Fibroblast of skin of left biceps (primary cell): ENCODE results near the gene IQCN.
"Not testable (repeated sequence)": the region's sequence is repeated elsewhere in the genome, so short reads cannot be mapped to it uniquely, and the experiment has no call there.

Experiments
- DNase-seq, 2 experiments: peaks; one replicate each; pipeline ENCODE4 v3.0.0-alpha.2; 2013; ENCODE audit warnings: low read depth in 2 of 2

IQCN gene

DNA sequence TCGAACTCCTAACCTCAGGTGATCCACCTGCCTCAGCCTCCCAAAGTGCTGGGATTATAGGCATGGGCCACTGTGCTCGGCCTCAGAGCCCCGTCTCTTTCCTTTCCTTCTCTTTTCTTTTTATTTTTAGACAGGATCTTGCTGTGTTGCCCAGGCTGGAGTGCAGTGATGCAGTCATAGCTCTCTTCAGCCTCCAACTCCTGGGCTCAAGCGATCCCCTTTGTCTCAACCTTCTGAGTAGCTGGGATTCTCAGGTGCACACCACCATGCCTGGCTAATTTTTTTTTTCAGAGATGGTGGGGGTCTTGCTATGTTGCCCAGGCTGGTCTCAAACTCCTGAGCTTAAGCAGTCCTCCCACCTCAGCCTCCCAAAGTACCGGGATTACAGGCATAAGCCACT lies 64.3 kb downstream of the IQCN start:
- not testable (repeated sequence) for DNase-seq

DNA sequence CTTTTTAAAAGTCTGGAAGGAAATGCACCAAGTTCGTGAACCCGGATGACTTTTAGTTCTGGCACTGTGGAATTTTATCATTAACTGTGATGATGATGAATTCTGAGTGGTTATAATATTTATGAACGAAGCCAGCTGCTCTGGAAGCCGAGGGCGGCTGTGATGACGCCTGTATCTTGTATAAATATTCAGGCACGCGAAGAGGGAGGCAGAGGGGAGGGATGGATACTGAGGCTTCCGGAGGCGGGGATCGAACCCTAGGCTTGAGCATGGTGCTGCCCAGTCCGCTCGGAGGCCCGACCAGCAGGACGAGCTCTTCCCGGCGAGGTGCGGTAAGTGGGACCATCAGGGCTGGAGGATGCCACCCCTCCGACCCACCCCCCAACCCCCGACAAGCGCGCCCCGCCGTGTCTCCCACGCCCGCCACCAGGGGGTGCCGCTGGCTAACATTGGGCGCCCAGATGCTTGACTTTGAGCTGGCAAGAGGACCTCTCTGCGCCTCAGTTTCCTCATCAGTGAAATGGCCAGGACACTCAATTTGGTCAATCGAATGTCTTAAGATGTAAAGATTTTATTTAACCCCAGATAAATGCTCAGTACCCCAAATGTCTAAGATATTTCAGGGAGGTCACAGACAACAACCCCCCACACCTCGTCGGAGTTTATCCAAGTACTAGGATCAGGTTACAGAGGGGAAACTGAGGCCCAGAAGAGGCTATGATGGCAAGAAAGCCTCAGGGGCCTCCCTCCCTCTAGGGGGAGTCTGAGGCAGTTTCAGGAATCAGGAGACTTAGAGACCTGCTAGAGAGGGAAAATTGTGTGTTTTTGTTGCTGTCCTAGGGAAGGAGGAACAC lies 65.9 kb downstream of the IQCN start:
- peak in 1 of 2 experiments; percentile 45 for DNase-seq
